CD4-positive, alpha-beta T cell treated with Interleukin-17A for 1 hour (primary cell): ENCODE measurements around the gene SLC2A1.

Source experiments
- DNase-seq: peaks from one replicate; pipeline ENCODE4 v3.0.0-alpha.2; 2020

SLC2A1 gene

DNA sequence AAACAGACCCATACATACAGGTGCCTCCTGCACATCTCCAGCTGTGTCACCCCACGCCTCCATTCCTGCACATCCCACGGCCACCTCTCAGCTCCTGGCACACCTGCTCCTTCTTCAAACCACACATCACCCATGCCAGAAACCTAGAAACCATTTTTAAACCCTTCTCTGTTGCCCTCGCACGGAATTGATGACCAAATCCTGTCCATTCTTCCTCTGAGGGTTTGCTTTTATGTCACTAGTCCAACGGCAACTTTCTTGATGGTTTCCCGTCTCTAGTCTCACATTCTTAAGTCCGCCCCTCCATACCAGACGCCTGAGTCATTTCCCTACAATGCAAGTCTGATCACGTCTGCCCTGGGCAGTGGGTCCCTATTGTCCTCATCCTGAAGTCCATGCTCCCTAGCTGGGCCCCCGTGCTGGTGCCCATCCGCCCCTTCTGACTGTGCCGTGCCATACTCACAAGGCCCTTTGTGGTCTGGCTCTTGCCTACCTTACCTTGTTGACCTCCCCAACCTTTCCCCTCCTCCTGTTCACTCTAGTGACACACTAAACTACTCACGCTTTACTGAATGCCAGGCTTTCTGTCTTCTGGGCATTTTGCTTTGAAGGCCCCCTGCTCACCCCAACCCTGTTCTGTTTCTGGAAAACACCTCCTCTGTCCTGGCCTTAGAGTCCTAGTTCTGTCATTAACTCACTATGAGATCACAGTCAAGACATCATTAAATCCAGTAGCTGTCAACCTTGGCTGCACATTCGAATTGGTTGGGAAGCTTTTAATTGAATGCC lies 17.6 kb downstream of the SLC2A1 start:
- no peak for DNase-seq

- no peak for DNase-seq
Measured at GRCh38 chr1:42938645-42939615, 19.7 kb downstream of the SLC2A1 start.

GRCh38 chr1:42937836-42938644 lies 20.6 kb downstream of the SLC2A1 start:
- DNase-seq, result peak; percentile 42

- peak; percentile 35 for DNase-seq
Measured at GRCh38 chr1:42937141-42937696, 21.4 kb downstream of the SLC2A1 start.

- DNase-seq, result peak; percentile 53
Measured at GRCh38 chr1:42936309-42937078, 22.2 kb downstream of the SLC2A1 start.

DNA sequence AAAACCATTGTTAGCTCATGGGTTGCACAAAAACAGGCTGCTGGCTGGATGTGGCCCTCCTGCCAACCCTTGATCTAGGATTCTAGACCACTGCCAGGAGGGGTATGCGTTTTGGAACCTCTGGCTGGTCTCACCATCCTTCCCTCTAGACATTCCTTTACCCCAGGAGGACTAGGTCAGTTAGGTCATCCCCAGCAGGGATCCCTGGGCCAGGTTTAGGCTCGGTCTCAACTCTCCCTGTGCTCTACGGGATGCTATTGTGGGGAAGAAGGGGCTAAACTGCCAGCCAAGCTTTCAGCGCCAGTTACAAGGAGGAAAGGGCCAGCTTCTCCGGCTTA lies 22.7 kb downstream of the SLC2A1 start:
- no peak for DNase-seq

DNA sequence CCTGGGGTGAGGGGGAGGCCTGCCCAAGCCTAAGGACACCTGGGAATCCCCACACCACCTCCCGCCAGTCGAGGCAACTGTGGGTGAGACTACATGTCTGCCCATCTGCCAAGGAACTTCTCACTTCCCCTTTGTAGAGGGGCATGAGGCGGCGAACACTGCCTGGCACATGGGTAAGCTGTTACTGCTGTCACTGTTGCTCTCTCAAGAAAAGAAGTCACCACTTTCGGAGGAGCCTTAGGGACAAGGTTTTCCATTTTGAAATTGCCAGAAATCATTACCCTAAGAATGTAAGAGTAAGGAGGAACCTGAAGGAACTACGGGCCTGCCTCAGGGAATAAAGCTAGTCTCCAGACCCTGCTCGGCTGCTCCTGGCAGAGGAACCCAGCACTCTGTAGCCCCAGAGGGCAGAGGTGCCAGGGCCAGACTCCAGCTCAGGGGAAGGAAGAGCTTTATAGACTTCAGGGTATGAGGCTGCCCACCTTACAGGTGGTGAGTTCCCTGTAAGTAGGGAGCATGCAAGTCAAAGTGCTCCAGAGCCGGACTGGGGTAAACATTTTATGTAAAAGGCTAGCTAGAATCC lies 23.3 kb downstream of the SLC2A1 start:
- peak; percentile 45 for DNase-seq

GRCh38 chr1:42934541-42935312 lies 23.9 kb downstream of the SLC2A1 start:
- no peak for DNase-seq

DNA sequence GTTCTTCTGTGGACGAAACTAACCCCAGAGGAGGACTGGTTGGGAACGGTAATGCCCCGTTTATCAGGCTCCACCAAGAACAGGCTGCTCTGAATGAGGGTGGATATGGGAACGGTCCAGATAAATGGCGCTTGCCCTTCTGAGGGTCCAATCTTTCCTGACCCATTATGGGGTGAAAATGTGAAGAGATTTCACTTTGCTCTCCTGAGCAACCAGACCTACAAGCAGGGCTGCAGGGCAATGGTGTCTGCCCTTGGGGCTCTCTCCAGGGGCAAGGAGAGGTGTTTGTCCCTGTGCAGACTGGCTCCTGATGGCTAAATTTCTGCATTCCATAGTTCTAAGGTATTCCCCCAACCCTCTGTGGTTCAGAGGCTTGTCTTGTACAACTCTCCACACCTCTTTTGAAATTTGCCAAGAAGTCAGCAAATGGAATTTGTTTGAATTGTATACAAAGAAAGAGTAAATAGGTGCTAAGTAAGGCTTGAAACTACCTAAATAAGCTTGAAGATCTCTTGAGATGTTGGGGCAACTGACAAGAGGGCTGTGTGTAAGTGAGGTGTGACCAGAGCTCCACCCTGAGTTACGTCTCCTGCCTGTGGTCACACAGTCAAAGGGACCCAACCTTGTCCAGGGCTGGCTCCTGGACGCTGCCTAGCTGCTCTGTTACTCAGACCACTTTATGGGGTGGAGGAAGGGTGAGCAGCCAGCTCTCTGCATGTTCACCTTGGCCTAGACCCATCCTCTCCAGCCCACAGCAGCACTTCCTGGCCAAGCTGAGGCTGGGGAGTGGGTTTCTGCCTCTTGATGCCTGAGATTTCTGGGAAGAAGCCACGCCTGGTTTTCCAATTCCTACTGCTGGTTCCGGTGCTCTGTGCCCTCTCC lies 24.8 kb downstream of the SLC2A1 start:
- DNase-seq, result no peak

DNA sequence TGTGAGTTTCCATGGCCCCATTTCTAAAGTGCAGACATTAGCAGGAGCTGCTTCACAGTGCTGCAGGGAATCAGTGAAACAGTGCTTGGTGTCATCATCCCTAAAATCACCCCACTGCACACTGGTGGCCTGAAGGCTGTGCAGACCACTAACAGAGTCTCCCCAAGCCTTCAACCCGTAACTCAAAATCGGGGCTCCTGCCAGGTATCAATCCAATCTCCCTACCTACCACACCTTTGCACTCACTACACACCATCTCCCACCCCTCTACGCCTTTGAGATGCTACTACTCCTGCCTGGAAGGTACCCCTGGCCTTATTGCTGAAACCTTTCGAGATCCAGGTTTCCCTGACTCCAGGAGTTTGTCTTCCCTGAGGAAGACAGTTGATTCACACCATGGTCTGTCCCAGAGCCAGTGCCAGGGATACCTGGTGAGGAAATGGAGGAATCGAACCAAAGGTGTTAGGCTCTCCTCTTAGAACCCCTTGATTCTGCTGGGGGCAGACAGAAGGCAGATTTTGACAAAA lies 25.5 kb downstream of the SLC2A1 start:
- no peak for DNase-seq

DNA sequence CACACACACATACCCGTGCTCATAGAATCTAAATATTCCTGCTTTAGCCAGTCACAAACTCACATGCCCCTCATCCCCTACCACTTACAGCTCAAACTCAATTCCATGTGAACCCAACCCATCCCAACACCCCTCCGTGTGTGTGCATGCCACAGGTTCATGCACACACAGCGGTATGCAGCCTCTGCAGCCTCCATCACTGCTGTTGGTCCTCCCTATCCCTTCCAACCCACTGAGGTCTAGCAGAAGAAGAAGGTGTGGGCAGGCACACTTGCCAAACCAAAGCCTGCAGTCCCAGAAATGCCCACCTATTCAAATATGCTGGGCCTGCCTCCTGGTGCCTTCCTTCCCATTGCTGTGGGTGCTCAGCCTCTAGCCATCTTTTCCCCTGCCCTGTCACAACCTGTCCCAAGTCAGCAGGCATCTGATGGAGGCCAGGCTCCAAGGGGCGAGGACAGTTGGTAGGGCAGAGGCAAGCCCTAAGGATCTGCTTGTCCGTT lies 26.2 kb downstream of the SLC2A1 start:
- DNase-seq, result no peak

- DNase-seq, result peak; percentile 85
Measured at GRCh38 chr1:42931911-42932422, 26.7 kb downstream of the SLC2A1 start.

- DNase-seq, result peak; percentile 77
Measured at GRCh38 chr1:42931108-42931539, 27.5 kb downstream of the SLC2A1 start.

DNA sequence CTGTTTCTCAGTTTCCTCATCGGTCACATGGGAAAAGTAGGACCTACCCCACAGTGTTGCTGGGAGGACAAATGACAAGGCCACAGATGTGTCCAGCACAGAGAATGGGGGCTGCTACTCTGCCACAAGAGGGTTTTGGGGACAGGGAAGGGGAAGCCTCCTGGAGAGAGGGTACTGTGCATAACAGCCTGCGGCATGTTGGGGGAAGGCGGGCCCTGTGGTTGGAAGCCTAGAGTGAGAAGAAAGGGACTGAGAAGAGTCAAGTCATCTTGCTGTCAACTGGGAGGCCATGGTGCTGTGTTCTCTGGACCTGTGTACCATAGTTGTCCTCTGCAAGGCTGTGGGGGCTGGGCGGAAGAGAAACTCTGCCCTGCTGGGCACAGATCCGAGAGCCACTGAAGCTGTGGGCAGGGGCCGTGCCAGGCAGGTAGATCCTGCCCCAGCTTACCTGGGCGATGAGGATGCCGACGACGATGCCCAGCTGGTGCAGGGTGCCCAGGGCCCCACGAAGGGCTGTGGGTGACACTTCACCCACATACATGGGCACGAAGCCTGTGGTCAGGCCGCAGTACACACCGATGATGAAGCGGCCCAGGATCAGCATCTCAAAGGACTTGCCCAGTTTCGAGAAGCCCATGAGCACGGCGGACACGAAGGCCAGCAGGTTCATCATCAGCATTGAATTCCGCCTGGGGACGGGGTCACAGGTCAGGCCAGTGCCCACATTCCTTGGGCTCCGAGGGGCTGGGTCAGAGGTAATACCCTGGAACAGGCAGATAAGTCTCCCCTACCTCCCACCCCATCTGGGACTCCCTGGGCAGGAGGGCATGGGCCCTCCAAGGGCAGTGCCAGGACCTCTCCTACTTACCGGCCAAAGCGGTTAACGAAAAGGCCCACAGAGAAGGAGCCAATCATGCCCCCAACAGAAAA lies 28.2 kb downstream of the SLC2A1 start:
- DNase-seq, result no peak

DNA sequence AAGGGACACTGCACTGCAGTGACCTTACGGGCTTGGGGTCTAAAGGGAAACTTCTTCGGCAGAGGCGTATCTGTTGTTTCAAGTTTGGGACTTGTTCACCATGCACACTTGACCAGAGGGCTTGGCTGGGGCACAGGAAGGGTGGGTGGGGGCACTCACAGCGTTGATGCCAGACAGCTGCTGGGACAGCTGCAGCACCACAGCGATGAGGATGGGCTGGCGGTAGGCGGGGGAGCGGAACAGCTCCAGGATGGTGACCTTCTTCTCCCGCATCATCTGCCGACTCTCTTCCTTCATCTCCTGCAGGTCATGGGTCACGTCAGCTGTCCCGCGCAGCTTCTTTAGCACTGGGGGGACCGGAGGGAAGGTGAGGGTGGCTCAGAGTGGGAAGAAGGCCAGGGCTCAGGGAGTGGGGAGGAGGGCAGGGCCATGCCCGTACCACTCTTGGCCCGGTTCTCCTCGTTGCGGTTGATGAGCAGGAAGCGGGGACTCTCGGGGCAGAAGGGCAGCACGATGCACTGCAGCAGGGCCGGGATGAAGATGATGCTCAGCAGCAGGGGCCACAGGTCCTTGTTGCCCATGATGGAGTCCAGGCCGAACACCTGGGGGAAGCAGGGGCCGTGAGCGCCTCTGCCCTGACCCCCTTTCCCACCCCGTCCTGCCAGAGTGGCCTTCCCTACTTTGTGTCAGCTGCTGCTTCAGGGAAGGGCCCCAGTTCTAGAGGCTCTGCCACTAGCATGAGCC lies 29.1 kb downstream of the SLC2A1 start:
- no peak for DNase-seq

DNA sequence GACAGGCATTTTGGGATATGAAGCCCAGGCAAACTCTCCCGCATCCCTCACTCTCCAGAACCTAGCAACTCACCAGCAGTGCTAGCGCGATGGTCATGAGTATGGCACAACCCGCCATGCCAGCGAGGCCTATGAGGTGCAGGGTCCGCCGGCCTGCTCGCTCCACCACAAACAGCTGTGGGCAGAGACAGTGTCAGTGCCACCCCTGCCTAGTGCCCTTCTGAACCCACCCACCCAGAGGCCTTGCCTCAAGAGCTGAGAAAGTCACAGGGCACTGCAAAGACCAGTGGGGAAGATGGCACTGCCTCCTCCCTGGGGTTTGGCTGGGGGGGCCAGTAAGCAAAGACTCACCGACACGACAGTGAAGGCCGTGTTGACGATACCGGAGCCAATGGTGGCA lies 29.8 kb downstream of the SLC2A1 start:
- DNase-seq, result no peak

GRCh38 chr1:42927920-42928505 lies 30.7 kb downstream of the SLC2A1 start:
- DNase-seq, result no peak
